Hepatocyte (in vitro differentiated cells): ENCODE data around the gene PVR. TPM values are rescaled to one million over a fixed set of nuclear protein-coding genes. Genes with fewer than 3 reads are reported as not detected.

Experiments used
- DNase-seq: peaks from one replicate; pipeline ENCODE4 v3.0.0-alpha.2; 2016; ENCODE audit warnings: low spot score
- H2AFZ ChIP-seq: fragments of 200-600 bp; sonication (generic); 2 replicates; pipeline ENCODE4 v1.6.0; 2016; ENCODE audit warnings: antibody characterized with exemption, mild to moderate bottlenecking
- H3K27ac ChIP-seq: fragments of 200-600 bp; sonication (generic); 2 replicates; pipeline ENCODE4 v1.5.1; 2016; ENCODE audit warnings: mild to moderate bottlenecking
- H3K27me3 ChIP-seq: fragments of 200-600 bp; sonication (generic); 2 replicates; pipeline ENCODE4 v1.6.1; 2016
- H3K36me3 ChIP-seq: fragments of 200-600 bp; sonication (generic); replicated peaks from 2 replicates; pipeline ENCODE4 v1.5.1; 2016; ENCODE audit warnings: low read depth; ENCODE audit not compliant: insufficient read depth
- H3K4me1 ChIP-seq: fragments of 200-600 bp; sonication (generic); 2 replicates; pipeline ENCODE4 v1.5.1; 2016; ENCODE audit warnings: mild to moderate bottlenecking, moderate library complexity; ENCODE audit not compliant: insufficient read depth
- H3K4me2 ChIP-seq: fragments of 200-600 bp; sonication (generic); 2 replicates; pipeline ENCODE4 v1.6.0; 2016
- H3K4me3 ChIP-seq: fragments of 200-600 bp; sonication (generic); 2 replicates; pipeline ENCODE4 v1.5.1; 2016; ENCODE audit warnings: mild to moderate bottlenecking
- H3K79me2 ChIP-seq: fragments of 200-600 bp; sonication (generic); 2 replicates; pipeline ENCODE4 v1.6.0; 2017; ENCODE audit warnings: mild to moderate bottlenecking
- H3K9me2 ChIP-seq: fragments of 200-600 bp; sonication (generic); replicated peaks from 2 replicates; pipeline ENCODE4 v1.6.0; 2017; ENCODE audit warnings: mild to moderate bottlenecking; ENCODE audit not compliant: insufficient read depth
- H3K9me3 ChIP-seq: fragments of 200-600 bp; sonication (generic); 2 replicates; pipeline ENCODE4 v1.5.1; 2016; ENCODE audit warnings: low read depth, mild to moderate bottlenecking
- H4K20me1 ChIP-seq: fragments of 200-600 bp; sonication (generic); 2 replicates; pipeline ENCODE4 v1.6.0; 2016; ENCODE audit warnings: mild to moderate bottlenecking; ENCODE audit not compliant: insufficient read depth, poor library complexity, severe bottlenecking
- CTCF ChIP-seq: fragments of 200-600 bp; sonication (generic); IDR thresholded peaks from 2 replicates; pipeline ENCODE4 v1.5.1; 2016; ENCODE audit warnings: antibody characterized with exemption, mild to moderate bottlenecking; ENCODE audit not compliant: poor library complexity
- EZH2 ChIP-seq: fragments of 200-600 bp; sonication (generic); IDR thresholded peaks from 2 replicates; pipeline ENCODE4 v1.6.1; 2016; ENCODE audit warnings: antibody characterized with exemption, mild to moderate bottlenecking, borderline replicate concordance
- EZH2phosphoT487 ChIP-seq: fragments of 200-600 bp; sonication (generic); IDR thresholded peaks from one replicate; pipeline ENCODE4 v1.6.1; 2018; ENCODE audit warnings: antibody characterized with exemption, mild to moderate bottlenecking, low read depth, moderate library complexity; ENCODE audit not compliant: unreplicated experiment, severe bottlenecking
- WGBS: methylation state at CpG from one replicate; pipeline ENCODE4 v1.1.6; 2016; ENCODE audit warnings: low lambda C conversion rate; ENCODE audit errors: missing lambda C conversion rate; 5-methylcytosine and 5-hydroxymethylcytosine counted together
- polyA plus RNA-seq: library from polyadenylated mRNA; unstranded; fragments of >200 nt; fragmentation: Nextera tagmentation; extraction: Ambion mirVana; gene quantifications from 2 replicates; pipeline ENCODE4 v1.2.1, GENCODE V29; 2016
- total RNA-seq: library from RNA; depleted of rRNA; stranded (reverse); fragments of >200 nt; gene quantifications from 2 replicates; pipeline ENCODE4 v1.2.3, GENCODE V29; 2014

The PVR gene
- total and polyA plus RNA-seq, 2 experiments from 2014 or later = 85.6 to 123 TPM

- no peak for TF ChIP-seq EZH2phosphoT487
- no peak for TF ChIP-seq EZH2
- TF ChIP-seq CTCF = no peak
- Histone ChIP-seq H3K4me3 (no peak overlapping the region), H3K27me3 (no peaks in the 10 kb centered on the region), H2AFZ (no peak overlapping the region), H3K9me3 (no peaks in the 10 kb centered on the region), H4K20me1 (no peaks in the 10 kb centered on the region), H3K9me2 (no peaks in the 10 kb centered on the region), H3K27ac (peak overlapping the region; percentile 88), H3K4me1 (peaks cover 12% of the 10 kb centered on the region), H3K4me2 (no peak overlapping the region), H3K36me3 (no peaks in the 10 kb centered on the region), H3K79me2 (no peaks in the 10 kb centered on the region)
- WGBS = 82% methylated on average over 7 of the region's 8 CpGs
- no peak for DNase-seq
These were observed 26.4 kb upstream of the PVR start for GRCh38 chr19:44617110-44617880.

GRCh38 chr19:44618640-44619357, 24.9 kb upstream of the PVR start:
- Histone ChIP-seq H2AFZ (no peak overlapping the region), H3K9me2 (no peaks in the 10 kb centered on the region), H3K27ac (no peak overlapping the region), H3K4me3 (no peak overlapping the region), H3K4me1 (peaks cover 15% of the 10 kb centered on the region), H4K20me1 (no peaks in the 10 kb centered on the region), H3K27me3 (no peaks in the 10 kb centered on the region), H3K9me3 (no peaks in the 10 kb centered on the region), H3K36me3 (no peaks in the 10 kb centered on the region), H3K4me2 (no peak overlapping the region), H3K79me2 (no peaks in the 10 kb centered on the region)
- WGBS = 86% methylated on average over 7 of the region's 7 CpGs
- no peak for DNase-seq
- TF ChIP-seq EZH2phosphoT487 = no peak
- no peak for TF ChIP-seq EZH2
- no peak for TF ChIP-seq CTCF

GRCh38 chr19:44620667-44621066, 23.0 kb upstream of the PVR start:
- no peaks in the 10 kb centered on the region for H3K36me3 ChIP-seq
- no peak overlapping the region for H3K4me3 ChIP-seq
- no peaks in the 10 kb centered on the region for H3K9me2 ChIP-seq
- TF ChIP-seq CTCF = no peak
- TF ChIP-seq EZH2 = no peak
- TF ChIP-seq EZH2phosphoT487 = no peak
- H3K79me2 ChIP-seq = no peaks in the 10 kb centered on the region
- H3K4me1 ChIP-seq = peaks cover 12% of the 10 kb centered on the region
- 93% methylated on average over 5 of the region's 5 CpGs for WGBS
- DNase-seq = no peak
- H3K9me3 ChIP-seq = no peaks in the 10 kb centered on the region
- H3K4me2 ChIP-seq = no peak overlapping the region
- H3K27me3 ChIP-seq = no peaks in the 10 kb centered on the region
- no peaks in the 10 kb centered on the region for H4K20me1 ChIP-seq
- H2AFZ ChIP-seq = no peak overlapping the region
- no peak overlapping the region for H3K27ac ChIP-seq
